HG03354 (cell line): Measurements from ENCODE around the gene LIN9.

Experiments used
- ATAC-seq: cut with Tn5 transposase; IDR thresholded peaks from one replicate; pipeline ENCODE4 v1.9.1; 2021; ENCODE audit warnings: mild to moderate bottlenecking; ENCODE audit not compliant: unreplicated experiment, poor library complexity, severe bottlenecking

LIN9 gene

GRCh38 chr1:226324479-226324878 is 15.5 kb upstream of the LIN9 start:
- ATAC-seq, result no peak

GRCh38 chr1:226322986-226323385 is 14.0 kb upstream of the LIN9 start:
- no peak for ATAC-seq

- ATAC-seq, result no peak
These were observed 12.0 kb upstream of the LIN9 start for GRCh38 chr1:226320930-226321329.

GRCh38 chr1:226318471-226318870 is 9.5 kb upstream of the LIN9 start:
- ATAC-seq, result no peak

GRCh38 chr1:226314055-226314454 is 5.1 kb upstream of the LIN9 start:
- no peak for ATAC-seq

DNA sequence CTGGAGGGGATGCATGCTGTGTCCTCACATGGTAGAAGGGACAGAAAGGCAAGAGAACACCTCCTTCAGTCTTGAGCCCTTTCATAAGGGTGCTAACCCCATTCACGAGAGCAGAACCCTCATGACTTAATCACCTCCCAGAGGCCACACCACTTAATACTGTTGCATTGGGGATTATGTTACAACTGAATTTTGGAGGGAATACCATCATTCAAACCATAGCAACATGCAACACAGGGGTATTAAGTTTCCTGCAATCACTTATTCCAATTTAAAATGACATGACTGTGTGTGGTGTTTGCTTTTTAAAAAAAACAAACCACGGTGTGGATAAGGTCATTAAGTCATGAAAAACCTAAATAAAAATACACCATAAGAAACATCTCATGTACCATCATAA is 3.1 kb upstream of the LIN9 start:
- ATAC-seq, result no peak

- ATAC-seq, result no peak
These were observed 2.4 kb upstream of the LIN9 start for GRCh38 chr1:226311376-226311775.

DNA sequence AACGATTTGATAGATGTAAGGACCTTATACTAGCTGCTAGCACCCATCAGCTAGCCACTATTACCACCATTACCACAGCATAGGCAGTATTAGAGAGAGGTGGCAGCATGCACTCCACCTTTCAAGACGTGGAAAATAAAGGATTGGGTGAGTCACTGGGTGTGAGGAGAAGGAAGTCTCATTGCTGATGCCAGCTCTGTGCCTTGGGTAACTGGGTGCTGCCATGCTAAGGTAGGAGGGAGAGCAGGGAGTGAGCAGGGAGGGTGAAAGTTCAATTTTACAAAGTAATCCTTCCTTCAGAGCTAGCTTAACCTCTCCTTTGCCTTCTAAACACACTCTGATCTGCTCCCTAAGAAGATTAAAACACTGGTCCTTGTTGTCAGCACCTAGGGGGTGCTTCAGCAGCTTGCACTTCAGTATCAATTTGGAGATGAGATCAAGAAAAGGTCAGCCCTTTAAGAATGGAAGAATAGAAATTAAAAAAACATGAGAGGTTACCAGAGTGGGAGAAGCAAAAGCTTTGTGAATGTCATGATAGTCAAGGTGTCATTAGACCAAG is 1.8 kb upstream of the LIN9 start:
- ATAC-seq, result no peak

- no peak for ATAC-seq
These were observed 1.2 kb upstream of the LIN9 start for GRCh38 chr1:226310245-226310540.

DNA sequence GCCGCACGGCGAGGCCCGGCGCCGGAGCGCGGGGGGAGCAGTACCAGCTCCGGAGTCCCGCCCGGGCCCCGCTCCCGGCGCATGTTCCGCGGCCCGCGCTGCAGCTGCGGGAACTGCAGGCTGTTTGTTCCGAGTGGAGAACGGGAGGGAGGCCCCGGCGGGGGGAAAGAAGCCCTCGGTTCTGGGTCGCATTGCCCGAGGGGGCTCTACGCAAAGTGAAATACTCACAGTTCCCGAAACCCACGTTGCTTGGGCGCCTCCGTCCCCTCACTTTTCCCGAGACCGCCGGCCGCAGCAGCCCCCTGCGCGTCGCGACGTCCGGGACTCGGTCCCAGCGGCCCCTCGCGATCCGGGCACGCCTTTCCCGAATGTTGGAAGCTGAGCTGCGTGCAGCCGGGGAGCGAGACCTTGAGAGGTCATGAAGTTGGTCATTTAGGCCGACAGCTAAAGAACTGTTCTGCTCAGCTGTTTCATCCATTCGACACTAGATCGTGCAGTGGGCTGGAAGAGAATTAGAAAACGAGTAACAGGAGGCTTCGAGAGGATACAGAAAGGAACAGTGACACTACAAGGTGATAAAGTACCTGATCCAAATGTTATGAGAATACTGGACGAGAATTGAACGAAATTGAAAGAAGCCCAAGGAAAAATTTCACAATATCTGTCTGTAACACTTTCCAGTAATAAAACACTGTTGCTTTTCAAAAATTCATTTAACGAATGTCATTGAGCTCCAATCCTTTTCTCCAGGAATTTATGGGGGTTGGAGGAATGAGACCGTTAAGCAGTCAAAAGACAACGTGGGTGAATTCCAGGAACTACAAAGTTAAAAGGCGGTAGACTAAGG is 657 bp upstream of the LIN9 start:
- ATAC-seq, result peak; percentile 60

DNA sequence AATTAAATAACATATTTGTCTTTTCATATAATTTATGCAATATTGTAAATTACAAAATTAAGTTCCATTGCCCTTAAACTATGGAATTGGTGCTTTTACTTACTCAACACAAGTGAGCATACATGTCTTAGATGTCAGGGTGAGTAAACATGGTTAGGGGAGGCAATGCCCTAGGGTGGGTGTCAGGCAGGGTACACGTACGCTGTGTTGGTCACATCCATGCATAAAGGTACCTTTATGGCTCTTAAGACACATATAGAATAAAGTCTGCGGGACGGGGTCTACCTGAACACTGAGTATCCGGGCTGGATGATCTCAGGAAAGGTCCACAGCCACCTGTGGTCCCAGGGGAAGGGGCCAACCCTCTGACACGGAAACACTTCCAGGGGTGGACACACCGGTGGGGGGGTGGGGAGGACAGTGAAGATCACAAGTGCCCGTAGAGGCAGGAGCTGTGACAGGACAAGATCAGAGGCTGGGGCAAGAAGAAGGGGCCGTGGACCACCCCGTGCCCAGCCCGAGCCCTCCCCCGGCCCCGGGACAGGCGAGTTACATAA is 720 bp downstream of the LIN9 start:
- ATAC-seq, result peak; percentile 27

- no peak for ATAC-seq
These were observed 2.5 kb downstream of the LIN9 start for GRCh38 chr1:226306425-226306824.

DNA sequence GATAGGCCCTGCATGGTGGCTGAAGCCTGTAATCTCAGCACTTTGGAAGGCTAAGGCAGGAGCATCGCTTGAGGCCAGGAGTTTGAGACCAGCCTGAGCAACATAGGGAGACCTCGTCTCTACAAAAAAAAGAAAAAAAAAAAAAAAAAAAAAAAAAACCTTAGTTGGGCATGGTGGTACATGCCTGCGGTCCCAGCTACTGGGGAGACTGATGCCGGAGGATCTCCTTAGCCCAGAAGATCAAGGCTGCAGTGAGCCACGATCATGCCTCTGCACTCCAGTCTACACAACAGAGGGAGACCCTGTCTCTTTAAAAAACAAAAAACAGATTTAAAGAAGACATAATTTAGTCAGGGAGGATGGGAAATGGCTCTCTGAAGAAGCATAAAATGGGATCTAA is 3.8 kb downstream of the LIN9 start:
- no peak for ATAC-seq

- no peak for ATAC-seq
These were observed 4.5 kb downstream of the LIN9 start for GRCh38 chr1:226304291-226304955.

GRCh38 chr1:226302731-226303130 is 6.2 kb downstream of the LIN9 start:
- ATAC-seq, result no peak

DNA sequence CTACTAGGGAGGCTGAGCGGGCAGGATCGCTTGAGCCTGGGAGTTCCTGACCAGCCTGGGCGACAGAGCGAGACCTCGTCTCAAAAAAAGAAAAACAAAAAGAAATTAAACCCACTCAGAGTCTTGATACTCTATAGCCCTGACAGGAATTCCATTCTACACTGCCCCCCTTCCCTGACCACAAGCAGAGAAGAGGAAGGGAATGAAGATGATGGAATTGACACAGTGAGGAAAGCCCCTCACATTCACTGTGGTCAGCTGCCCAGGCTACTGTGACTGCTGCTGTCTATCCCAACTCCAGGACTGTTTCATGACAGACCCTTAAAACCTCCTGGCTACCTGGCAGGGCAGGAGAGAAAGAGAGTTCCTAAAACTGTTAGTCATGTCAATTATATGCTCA is 12.1 kb downstream of the LIN9 start:
- no peak for ATAC-seq

- no peak for ATAC-seq
These were observed 15.4 kb downstream of the LIN9 start for GRCh38 chr1:226293553-226293920.

DNA sequence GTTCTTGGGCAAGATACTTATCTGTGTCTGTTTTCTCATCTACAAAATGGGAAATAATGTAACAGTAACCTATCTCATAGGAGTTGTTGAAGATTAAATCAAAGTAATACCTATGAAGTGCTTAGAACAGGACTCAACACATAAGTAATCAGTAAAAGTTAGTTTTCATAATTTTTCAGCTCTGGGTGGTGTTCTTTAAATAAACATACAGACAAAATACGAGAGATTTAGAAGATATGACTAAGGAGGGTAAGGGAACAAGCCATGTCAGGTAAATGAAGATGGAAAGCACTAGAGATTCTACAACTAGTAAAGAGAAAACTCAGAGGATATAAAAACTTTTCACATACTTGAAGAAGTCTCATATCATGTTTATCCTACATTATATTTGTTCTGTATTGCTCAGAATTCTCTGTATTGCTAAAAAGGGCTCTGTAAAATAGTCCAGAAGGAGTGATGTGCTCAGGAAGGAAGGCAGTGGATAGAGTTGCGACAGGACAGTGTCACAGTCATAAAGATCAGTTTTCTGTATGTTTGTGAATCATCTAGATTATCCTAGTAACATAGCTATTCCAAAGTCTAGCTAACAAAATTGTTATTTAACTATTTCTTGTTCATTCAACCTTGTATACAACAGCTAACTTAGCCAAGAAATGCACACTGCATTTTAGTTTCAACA is 16.0 kb downstream of the LIN9 start:
- no peak for ATAC-seq

DNA sequence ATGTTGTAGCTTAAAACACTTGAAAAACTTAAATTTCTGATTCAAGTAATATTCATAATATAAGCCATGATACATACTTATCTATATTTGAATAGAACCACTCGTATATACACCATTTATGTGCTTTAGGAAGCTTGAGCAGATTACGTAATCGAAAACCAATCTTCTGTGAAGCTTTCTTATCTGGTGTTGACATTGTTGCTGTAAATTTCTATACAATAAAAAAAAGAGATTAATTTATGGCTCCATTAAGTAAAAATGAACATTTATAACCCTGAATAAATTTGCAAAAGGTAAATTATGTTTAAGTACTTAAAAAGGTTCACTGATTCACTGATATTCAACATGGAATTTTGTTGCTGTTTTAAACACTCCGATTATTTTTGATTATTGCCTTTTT is 21.4 kb downstream of the LIN9 start:
- no peak for ATAC-seq

DNA sequence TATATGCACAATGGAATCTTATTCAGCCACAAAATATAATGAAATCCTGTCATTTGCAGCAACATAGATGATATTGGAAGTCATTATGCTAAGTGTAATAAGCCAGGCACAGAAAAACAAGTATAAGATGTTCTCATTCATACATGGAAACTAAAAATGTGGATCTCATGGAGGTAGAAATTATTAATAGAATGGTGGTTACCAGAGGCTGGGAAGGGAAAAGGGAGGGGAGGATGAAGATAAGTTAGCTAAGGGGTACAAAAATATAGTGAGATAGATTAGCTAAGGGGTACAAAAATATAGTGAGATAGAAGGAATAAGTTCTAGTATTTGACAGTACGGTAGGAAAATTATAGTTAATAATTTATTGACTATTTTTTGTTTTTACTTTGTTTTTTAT is 27.9 kb downstream of the LIN9 start:
- ATAC-seq, result no peak

DNA sequence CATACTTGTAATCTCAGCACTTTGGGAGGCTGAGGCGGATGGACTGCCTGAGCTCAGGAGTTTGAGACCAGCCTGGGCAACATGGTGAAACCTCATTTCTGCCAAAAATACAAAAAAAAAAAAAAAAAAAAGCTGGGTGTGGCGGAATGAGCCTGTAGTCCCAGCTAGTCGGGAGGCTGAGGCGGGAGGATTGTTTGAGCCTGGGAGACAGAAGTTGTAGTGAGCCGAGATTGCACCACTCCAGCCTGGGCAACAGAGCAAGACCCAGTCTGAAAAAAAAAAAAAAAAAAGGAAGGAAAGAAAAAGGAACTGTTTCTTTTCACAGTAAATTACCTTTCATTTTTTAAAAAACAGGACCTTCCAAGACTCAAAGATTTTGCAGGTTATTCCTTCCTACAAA is 29.5 kb downstream of the LIN9 start:
- ATAC-seq, result no peak
